GM12892 (cell line): ENCODE data around the gene C22orf15.

Experiments used
- POLR2A ChIP-seq: IDR thresholded peaks from 2 replicates; pipeline ENCODE4 v1.6.1; 2011; ENCODE audit warnings: low read depth, low read length, control low read depth
- POLR2AphosphoS5 ChIP-seq: IDR thresholded peaks from 2 replicates; pipeline ENCODE4 v1.6.1; 2011; ENCODE audit warnings: low read depth, low read length, control low read depth

GRCh38 chr22:23787600-23787896 lies 24.8 kb downstream of the C22orf15 start:
- TF ChIP-seq POLR2A (no peak), POLR2AphosphoS5 (no peak)
